GM12892 (cell line): ENCODE measurements around the gene KMT2C.

Source experiments
- POLR2A ChIP-seq: IDR thresholded peaks from 2 replicates; pipeline ENCODE4 v1.6.1; 2011; ENCODE audit warnings: low read depth, low read length, control low read depth
- POLR2AphosphoS5 ChIP-seq: IDR thresholded peaks from 2 replicates; pipeline ENCODE4 v1.6.1; 2011; ENCODE audit warnings: low read depth, low read length, control low read depth

- no peak for TF ChIP-seq POLR2AphosphoS5
- no peak for TF ChIP-seq POLR2A
These were observed 259.0 kb downstream of the KMT2C start for GRCh38 chr7:152176797-152177196.
